HFF-Myc (cell line): ENCODE data around the gene UGT1A4.
A peak's percentile ranks its signal among the peaks of the same experiment; 100 is the strongest.

Experiments used
- DNase-seq: peaks from one replicate; pipeline ENCODE4 v3.0.0-alpha.2; 2011; ENCODE audit warnings: low read depth; ENCODE audit errors: extremely low read depth
- H3K4me3 ChIP-seq: replicated peaks from 2 replicates; pipeline ENCODE4 v1.5.1; 2011; ENCODE audit warnings: low read depth, mild to moderate bottlenecking, control low read depth, low read length
- CTCF ChIP-seq: IDR thresholded peaks from 2 replicates; pipeline ENCODE4 v1.5.1; 2012; ENCODE audit warnings: mild to moderate bottlenecking, low read depth, low read length, control low read depth; ENCODE audit errors: missing control alignments

Gene UGT1A4

GRCh38 chr2:233706720-233707119, 11.8 kb upstream of the UGT1A4 start:
- no peak overlapping the region for H3K4me3 ChIP-seq
- TF ChIP-seq CTCF = no peak
- no peak for DNase-seq

- no peak for TF ChIP-seq CTCF
- H3K4me3 ChIP-seq = no peak overlapping the region
- DNase-seq = no peak
Measured at GRCh38 chr2:233707940-233708644, 10.4 kb upstream of the UGT1A4 start.

- DNase-seq = no peak
Measured at GRCh38 chr2:233708942-233709341, 9.6 kb upstream of the UGT1A4 start.

GRCh38 chr2:233711312-233712008, 7.1 kb upstream of the UGT1A4 start:
- peak; percentile 97 for TF ChIP-seq CTCF

More at GRCh38 chr2:233708942-233709341, 9.6 kb upstream of the UGT1A4 start:
- H3K4me3 ChIP-seq = no peak overlapping the region
- TF ChIP-seq CTCF = no peak

GRCh38 chr2:233712611-233713261, 5.8 kb upstream of the UGT1A4 start, which contains the start of gene UGT1A5:
Gene UGT1A5 (plus strand): TSS chr2:233712907. CDS start chr2:233712992, 85 bp downstream.
- H3K4me3 ChIP-seq = no peak within 1 kb of the TSS
- no peak for TF ChIP-seq CTCF
- DNase-seq = no peak

More at GRCh38 chr2:233711312-233712008, 7.1 kb upstream of the UGT1A4 start:
- H3K4me3 ChIP-seq = no peak overlapping the region
- peak; percentile 47 for DNase-seq

- no peak for TF ChIP-seq CTCF
- DNase-seq = no peak
- no peak overlapping the region for H3K4me3 ChIP-seq
Measured at GRCh38 chr2:233713262-233713615, 5.3 kb upstream of the UGT1A4 start.
